Fibroblast of the aortic adventitia (primary cell): ENCODE data around the gene ATP6V0D1. TPM values are rescaled to one million over a fixed set of nuclear protein-coding genes. Genes with fewer than 3 reads are reported as not detected.

Experiments
- DNase-seq: peaks from one replicate; pipeline ENCODE4 v3.0.0-alpha.2; 2010; ENCODE audit warnings: low read depth
- H3K4me3 ChIP-seq: 2 replicates; pipeline ENCODE4 v1.5.1; 2011; ENCODE audit warnings: low read depth, mild to moderate bottlenecking, control low read depth, low read length, moderate library complexity
- CTCF ChIP-seq: IDR thresholded peaks from 2 replicates; pipeline ENCODE4 v1.5.1; 2011; ENCODE audit warnings: mild to moderate bottlenecking, low read length, control low read depth, inconsistent platforms; ENCODE audit not compliant: insufficient read depth
- total RNA-seq: library from RNA; depleted of rRNA; stranded (reverse); fragments of >200 nt; gene quantifications from 2 replicates; pipeline ENCODE4 v1.2.3, GENCODE V29; 2012; ENCODE audit warnings: low replicate concordance

The ATP6V0D1 gene
- total RNA-seq, 1 donor = 114 TPM

DNA sequence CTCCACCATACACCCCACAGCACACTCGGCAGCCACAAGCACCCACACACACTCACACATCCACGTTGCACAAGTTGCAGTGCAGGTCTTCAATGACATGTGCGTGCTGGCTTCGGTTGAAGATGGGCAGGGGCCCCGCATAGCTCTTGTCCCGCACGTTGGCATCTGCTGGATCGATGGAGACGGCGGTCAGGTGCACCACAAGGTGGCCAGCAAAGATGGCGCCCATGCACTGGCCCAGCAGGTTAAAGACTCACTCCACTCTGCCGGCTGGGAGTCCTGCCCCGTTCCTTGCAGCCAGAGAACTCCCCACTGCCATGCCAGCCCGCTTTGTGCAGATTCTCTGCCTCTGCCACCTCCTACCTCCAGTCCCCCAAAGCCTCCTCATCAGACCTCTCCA is 80.1 kb downstream of the ATP6V0D1 start:
- H3K4me3 ChIP-seq = no peak overlapping the region
- no peak for DNase-seq
- no peak for TF ChIP-seq CTCF

- H3K4me3 ChIP-seq = no peak overlapping the region
- no peak for TF ChIP-seq CTCF
- DNase-seq = no peak
These were observed 80.9 kb downstream of the ATP6V0D1 start for GRCh38 chr16:67399749-67400704.

DNA sequence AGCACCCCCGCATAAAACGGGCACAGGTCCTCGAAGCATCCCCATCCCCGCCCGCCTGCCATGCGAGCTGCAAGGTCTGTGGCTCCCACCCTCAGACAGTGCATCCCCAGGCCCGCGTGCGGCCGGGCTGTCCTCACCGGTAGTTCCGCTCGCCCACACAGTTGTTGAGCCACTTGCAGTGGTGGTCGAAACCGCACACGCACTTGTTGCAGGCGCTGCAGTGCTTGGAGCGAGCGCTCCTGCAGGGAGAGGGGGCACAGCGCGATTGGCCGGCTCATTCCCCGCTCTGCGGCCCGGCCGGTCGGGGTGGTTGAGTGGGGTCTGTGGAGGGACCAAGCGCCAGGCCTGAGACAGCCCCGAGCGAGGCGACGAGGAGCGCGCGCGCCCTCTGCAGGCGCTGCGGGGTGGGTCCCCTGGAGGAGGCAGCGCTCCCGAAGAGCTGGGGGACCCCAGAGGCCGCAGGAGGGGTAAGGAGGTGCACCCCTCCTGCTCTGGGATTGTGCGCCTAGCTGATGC is 81.7 kb downstream of the ATP6V0D1 start:
- TF ChIP-seq CTCF = peak; percentile 60
- DNase-seq = no peak
- no peak overlapping the region for H3K4me3 ChIP-seq

- DNase-seq = no peak
- H3K4me3 ChIP-seq = no peak overlapping the region
- no peak for TF ChIP-seq CTCF
These were observed 82.3 kb downstream of the ATP6V0D1 start for GRCh38 chr16:67398546-67399217.

- no peak for TF ChIP-seq CTCF
- no peak overlapping the region for H3K4me3 ChIP-seq
- no peak for DNase-seq
These were observed 83.0 kb downstream of the ATP6V0D1 start for GRCh38 chr16:67397812-67398545.

- no peak for DNase-seq
- no peak overlapping the region for H3K4me3 ChIP-seq
- TF ChIP-seq CTCF = no peak
These were observed 83.7 kb downstream of the ATP6V0D1 start for GRCh38 chr16:67397036-67397801.
